ENCODE data around the gene KATNAL1.
A peak's percentile ranks its signal among the peaks of the same experiment; 100 is the strongest.

Gene KATNAL1

GRCh38 chr13:30332456-30333143 lies 25.2 kb upstream of the KATNAL1 start:
- no peak for DNase-seq

GRCh38 chr13:30331331-30331771 lies 24.0 kb upstream of the KATNAL1 start:
- no peak for DNase-seq

- DNase-seq, result no peak
Observed at GRCh38 chr13:30329009-30329585, 21.7 kb upstream of the KATNAL1 start.

DNA sequence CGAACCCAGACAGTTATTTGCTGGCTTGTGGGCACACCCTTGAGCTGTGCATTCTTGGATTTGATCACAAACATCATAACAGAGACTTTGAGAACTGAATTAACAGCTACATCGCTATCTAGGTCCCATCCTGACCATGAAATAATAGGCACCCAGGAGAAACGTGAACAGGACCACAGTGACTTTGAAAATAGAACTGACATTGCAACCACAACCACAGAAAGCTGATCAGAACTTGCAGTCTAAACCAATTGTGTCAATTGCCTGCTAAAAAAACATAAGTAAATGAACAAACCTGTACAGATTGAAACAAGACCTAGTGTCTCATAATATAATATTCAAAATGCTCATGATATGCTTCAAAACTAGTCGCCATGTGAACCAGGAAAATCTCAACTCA lies 18.3 kb upstream of the KATNAL1 start:
- DNase-seq, result no peak

- DNase-seq, result no peak
Observed at GRCh38 chr13:30323524-30323923, 16.2 kb upstream of the KATNAL1 start.

DNA sequence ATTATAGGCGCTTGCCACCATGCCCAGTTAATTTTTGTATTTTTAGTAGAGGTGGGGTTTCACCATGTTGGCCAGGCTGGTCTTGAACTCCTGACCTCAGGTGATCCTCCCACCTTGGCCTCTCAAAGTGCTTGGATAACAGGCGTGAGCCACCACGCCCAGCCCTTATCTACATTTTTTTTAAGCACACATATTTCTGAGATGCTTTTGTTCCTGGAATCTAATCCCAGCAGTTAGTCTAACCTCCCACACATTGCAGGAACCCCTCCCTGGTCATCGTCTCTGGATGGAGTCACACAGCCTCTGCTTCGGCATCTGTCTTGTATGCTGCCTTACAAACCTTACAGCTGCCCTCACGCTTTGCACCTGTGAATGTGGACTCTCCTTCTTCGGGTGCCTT lies 15.1 kb upstream of the KATNAL1 start:
- no peak for DNase-seq

GRCh38 chr13:30321256-30321655 lies 13.9 kb upstream of the KATNAL1 start:
- DNase-seq, result no peak

DNA sequence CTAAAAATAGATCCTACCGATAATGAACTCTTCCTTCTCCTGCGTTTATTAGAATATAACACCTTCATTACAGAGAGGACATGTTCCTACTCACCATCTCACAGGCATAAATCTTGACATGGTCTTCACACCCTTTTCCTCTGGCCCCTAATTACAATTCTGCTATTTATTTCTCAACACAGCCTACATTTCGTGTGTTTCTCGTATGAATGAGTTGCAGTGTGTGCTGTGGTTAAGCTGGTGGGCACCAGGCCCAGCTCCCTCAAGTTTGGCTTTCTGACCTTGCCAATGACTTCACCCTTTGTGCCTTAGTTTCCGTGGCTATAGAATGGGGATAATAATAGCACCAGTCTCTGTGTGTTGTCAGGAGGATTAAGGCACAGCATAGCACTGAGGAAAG lies 12.3 kb upstream of the KATNAL1 start:
- DNase-seq, result no peak

DNA sequence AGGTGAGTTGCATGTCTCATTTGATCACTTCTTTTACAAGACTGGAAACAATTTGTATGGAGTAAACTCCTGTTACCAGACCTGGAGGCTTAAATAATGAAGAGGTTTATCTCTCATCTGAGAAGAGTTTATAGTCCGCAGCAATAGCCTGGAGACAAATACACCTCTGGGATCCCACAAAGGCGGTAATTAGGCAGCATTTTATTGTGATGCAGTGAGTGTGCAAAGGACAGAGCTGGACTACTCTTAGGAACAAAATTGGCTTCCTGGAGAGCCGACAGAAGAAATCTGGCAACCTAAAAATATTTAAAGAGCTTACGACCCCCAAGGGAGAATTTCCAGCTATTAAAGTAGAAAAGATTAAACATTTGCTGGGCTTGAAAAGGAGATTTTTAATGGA lies 11.8 kb upstream of the KATNAL1 start:
- no peak for DNase-seq

- no peak for DNase-seq
Observed at GRCh38 chr13:30318026-30318425, 10.7 kb upstream of the KATNAL1 start.

- no peak for DNase-seq
Observed at GRCh38 chr13:30314562-30314961, 7.2 kb upstream of the KATNAL1 start.

GRCh38 chr13:30314069-30314468 lies 6.7 kb upstream of the KATNAL1 start:
- DNase-seq, result no peak

DNA sequence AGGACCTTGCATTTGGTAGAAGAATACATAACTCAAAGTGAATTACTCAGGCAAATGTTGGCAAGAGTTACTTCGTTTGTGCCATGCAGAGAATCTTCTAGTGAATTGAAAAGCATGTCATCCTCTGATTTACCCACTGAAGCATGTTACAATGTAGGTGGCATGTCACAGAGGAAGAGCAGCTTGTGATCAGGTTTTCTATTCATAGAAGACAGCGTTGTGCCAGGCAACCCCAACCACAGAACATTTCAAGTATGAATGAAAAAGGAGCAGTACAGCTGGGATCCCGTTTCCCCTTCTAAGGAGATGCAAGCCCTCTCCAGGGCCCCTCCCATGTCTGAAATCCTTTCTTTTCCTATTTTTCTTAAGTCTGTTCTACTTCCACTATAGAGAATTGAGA lies 6.0 kb upstream of the KATNAL1 start:
- no peak for DNase-seq

GRCh38 chr13:30312904-30313303 lies 5.6 kb upstream of the KATNAL1 start:
- no peak for DNase-seq

- no peak for DNase-seq
Observed at GRCh38 chr13:30308548-30308947, 1.2 kb upstream of the KATNAL1 start.

DNA sequence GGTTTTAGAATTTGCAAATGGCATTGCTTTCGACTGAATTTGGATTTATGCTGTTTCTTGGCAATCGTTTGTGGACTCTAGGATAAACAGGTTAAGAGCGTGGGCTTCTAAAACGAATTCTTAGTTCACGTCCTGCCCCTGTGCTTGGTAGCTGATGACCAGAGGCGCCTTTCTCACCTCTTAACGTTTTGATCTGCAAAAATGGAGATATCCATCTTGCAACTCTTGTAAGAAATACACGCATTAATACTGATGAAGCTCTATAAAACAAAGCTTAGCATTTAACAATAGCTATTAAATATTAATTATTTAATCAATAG lies 580 bp upstream of the KATNAL1 start:
- no peak for DNase-seq

- peak; percentile 92 for DNase-seq
Observed at GRCh38 chr13:30306762-30307193, 573 bp downstream of the KATNAL1 start.

GRCh38 chr13:30305456-30305970 lies 1.8 kb downstream of the KATNAL1 start:
- DNase-seq, result no peak

DNA sequence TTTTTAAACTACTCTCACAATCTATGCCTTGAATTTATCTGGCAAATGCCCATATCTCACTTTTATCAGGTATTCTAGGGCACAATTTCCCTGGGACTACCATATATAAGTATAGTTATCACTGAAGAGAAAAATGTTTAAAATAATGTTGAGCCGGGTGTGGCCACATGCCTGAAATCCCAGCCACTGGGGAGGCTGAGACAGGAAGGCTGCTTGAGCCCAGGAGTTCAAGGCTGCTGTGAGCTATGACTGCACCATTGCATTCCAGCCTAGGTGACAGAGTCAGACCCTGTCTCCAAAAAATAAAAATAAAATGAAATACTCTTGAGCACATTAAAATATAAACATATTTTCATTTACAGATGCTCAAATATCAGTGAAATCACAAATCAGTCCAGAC lies 4.1 kb downstream of the KATNAL1 start:
- no peak for DNase-seq

- DNase-seq, result no peak
Observed at GRCh38 chr13:30301827-30302226, 5.5 kb downstream of the KATNAL1 start.

DNA sequence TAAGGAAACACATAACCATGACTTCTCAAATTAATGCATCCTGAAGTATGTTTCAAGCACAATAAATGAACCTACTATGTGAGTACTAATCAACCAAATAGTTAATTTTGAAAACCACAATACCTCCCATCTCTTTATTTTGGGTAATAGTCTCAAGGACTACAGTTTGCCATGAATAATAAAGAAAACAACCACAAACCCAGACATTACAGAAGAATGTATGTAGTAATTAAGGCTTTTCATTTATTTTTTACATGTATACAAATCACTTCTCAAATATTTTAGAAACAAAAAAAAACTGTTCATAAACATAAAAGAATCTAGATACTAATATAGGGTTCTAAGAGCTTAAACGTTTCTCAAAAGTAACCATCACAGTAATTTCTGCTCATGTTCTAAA lies 6.8 kb downstream of the KATNAL1 start:
- no peak for DNase-seq

DNA sequence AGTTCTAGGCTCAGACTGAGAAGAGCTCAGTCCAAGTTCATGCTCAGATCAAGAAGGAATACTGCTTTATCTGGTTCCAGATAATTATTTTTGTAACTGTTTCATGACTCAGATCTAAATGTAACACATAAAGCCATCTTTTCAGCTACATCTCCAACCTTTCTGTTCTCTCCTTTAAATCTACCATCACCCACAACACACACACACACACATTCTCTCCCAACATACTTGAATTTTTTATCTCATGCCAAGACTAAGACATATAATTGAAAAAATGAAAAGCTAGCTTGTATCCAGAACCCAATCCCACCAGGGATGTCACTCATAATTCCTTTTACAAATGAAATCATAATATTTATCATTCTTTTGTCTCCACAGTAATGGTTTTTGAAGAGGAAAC lies 7.6 kb downstream of the KATNAL1 start:
- no peak for DNase-seq

DNA sequence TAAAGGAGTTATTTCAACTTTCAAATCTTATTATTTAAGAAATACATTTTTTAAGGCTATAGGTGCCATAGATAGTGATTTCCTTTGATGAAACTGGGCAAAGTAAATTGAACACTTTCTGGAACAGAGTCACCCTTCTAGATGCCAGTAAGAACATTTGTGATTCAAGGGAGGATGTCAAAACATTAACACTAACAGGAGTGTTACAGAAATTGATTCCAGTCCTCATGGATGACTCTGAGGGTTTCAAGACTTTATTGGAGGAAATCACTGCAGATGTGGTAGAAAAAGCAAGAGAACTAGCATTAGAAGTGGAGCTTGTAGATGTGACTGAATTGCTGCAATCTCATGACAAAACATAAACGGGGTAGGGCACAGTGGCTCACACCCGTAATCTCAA lies 12.2 kb downstream of the KATNAL1 start:
- no peak for DNase-seq

- no peak for DNase-seq
Observed at GRCh38 chr13:30294004-30294403, 13.3 kb downstream of the KATNAL1 start.

GRCh38 chr13:30292325-30292724 lies 15.0 kb downstream of the KATNAL1 start:
- DNase-seq, result no peak
